Stomach (tissue), 9 donors: ENCODE measurements around the gene MARCKS. TPM values are rescaled to one million over a fixed set of nuclear protein-coding genes. Genes with fewer than 3 reads are reported as not detected.

Source experiments
- DNase-seq, 2 donors: peaks; one replicate each; pipeline versions ENCODE4 v3.0.0 to v3.0.0-alpha.2; 2013 to 2019
- H3K27ac ChIP-seq, 5 donors: fragments of 200-600 bp in 4 of 5; sonication (generic) in 4 of 5; one replicate each; pipeline ENCODE4 v1.5.1; 2013 to 2019; ENCODE audit warnings: mild to moderate bottlenecking in 1 of 5, moderate library complexity in 1 of 5
- H3K27me3 ChIP-seq, 3 donors: fragments of 200-600 bp; sonication (generic); one replicate each; pipeline ENCODE4 v1.5.1; 2017 to 2019; ENCODE audit warnings: mixed run types in 1 of 3
- H3K36me3 ChIP-seq, 4 donors: fragments of 200-600 bp; sonication (generic); 1 replicate in 3 of 4; 2 replicates in 1 of 4; pipeline ENCODE4 v1.5.1; 2016 to 2019
- H3K4me1 ChIP-seq, 4 donors: fragments of 200-600 bp; sonication (generic); one replicate each; pipeline ENCODE4 v1.5.1; 2016 to 2019
- H3K4me3 ChIP-seq, 4 donors: fragments of 200-600 bp; sonication (generic) in 3 of 4; one replicate each; pipeline ENCODE4 v1.5.1; 2016 to 2019; ENCODE audit warnings: mild to moderate bottlenecking in 1 of 4
- H3K9me3 ChIP-seq, 4 donors: fragments of 200-600 bp; sonication (generic); one replicate each; pipeline ENCODE4 v1.5.1; 2016 to 2019
- EP300 ChIP-seq: sonication (generic); formaldehyde crosslinking; IDR thresholded peaks from one replicate; pipeline ENCODE4 v1.6.1; 2017; ENCODE audit warnings: antibody characterized with exemption
- POLR2A ChIP-seq, 4 donors: fragments of 450-650 bp; IDR thresholded peaks; one replicate each; pipeline ENCODE4 v1.6.1; 2016; ENCODE audit warnings: antibody characterized with exemption in 4 of 4, control low read depth in 2 of 4, mild to moderate bottlenecking in 1 of 4, moderate library complexity in 1 of 4
- POLR2AphosphoS5 ChIP-seq, 3 donors: sonication (generic); formaldehyde crosslinking; IDR thresholded peaks; one replicate each; pipeline ENCODE4 v1.6.1; 2016; ENCODE audit warnings: antibody characterized with exemption in 3 of 3
- whole genome bisulfite sequencing, 5 donors: extraction: QIAGEN DNeasy Blood & Tissue Kit in 3 of 5; methylation state at CpG; one replicate each; pipeline versions ENCODE4 v1.1.5 to v1.1.7; 2013 to 2018; 5-methylcytosine and 5-hydroxymethylcytosine counted together
- intact Hi-C: fragments of 100-400 bp; cut with DNase I; formaldehyde crosslinking; loops from one replicate; pipeline ENCODE4 v1.15.1; 2023; ENCODE audit warnings: low total_unique reads
- polyA plus RNA-seq, 3 donors: library from polyadenylated mRNA; stranded (reverse); fragments of 200-250 nt; gene quantifications; one replicate each; pipeline ENCODE4 v1.2.3, GENCODE V29; 2013
- total RNA-seq, 5 donors: library from RNA; depleted of rRNA; stranded (reverse); fragments of >200 nt; gene quantifications; one replicate each; pipeline versions ENCODE4 v1.1.0 to v1.2.3, GENCODE V29; 2014 to 2016
- TF ChIP-seq, protein P1 (sequence below), 7 experiments: fragments of 450-650 bp in 4 of 7; fragments of 200-600 bp in 3 of 7; sonication (generic) in 3 of 7; IDR thresholded peaks; one replicate each; pipeline ENCODE4 v1.5.1; 2016 to 2019; ENCODE audit warnings: antibody characterized with exemption in 7 of 7, control low read depth in 2 of 7, mild to moderate bottlenecking in 1 of 7
- donor health status: healthy with polysubstance abuse.
- donor health status: Bipolar disorder and iron deficiency.
- donor health status: healthy.

MARCKS gene
- total and polyA plus RNA-seq, 8 donors: 19.8 to 594 (median 52.3) TPM

DNA sequence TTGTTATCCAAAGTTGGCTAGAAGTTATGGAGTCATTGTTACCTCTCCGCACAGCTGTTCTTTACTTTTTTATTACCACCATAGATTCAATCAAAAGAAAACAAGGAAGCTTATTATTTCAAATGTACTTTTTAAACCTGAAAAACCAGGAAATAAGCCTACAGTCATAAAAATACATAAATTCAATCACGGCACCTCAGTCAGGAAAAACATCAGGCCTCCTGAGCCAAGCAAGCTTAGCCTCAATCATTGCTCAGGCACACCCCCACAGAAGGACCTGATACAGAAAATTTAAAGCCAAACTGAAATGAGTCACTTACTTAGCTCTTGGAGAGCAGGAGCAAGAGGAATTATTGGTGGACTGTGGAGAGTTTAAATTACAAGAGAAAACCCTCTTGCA lies 44.3 kb downstream of the MARCKS start:
- Histone ChIP-seq H3K9me3 (no peaks in the 10 kb centered on the region), H3K27ac (no peak overlapping the region), H3K27me3 (no peaks in the 10 kb centered on the region), H3K4me3 (no peak overlapping the region), H3K36me3 (no peaks in the 10 kb centered on the region), H3K4me1 (peaks cover 6 to 13% (median 10%) of the 10 kb centered on the region in 4 donors)
- DNase-seq: no peak
- intact Hi-C loops: loop anchor here (10.0 kb wide), 1 partner anchor 1117 kb away; no protein-coding TSS in a partner anchor
- TF ChIP-seq, protein P1, sequence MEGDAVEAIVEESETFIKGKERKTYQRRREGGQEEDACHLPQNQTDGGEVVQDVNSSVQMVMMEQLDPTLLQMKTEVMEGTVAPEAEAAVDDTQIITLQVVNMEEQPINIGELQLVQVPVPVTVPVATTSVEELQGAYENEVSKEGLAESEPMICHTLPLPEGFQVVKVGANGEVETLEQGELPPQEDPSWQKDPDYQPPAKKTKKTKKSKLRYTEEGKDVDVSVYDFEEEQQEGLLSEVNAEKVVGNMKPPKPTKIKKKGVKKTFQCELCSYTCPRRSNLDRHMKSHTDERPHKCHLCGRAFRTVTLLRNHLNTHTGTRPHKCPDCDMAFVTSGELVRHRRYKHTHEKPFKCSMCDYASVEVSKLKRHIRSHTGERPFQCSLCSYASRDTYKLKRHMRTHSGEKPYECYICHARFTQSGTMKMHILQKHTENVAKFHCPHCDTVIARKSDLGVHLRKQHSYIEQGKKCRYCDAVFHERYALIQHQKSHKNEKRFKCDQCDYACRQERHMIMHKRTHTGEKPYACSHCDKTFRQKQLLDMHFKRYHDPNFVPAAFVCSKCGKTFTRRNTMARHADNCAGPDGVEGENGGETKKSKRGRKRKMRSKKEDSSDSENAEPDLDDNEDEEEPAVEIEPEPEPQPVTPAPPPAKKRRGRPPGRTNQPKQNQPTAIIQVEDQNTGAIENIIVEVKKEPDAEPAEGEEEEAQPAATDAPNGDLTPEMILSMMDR (IDR thresholded peaks at IDR 0.05): no peak
- TF ChIP-seq EP300: no peak
- TF ChIP-seq POLR2A (IDR thresholded peaks at IDR 0.05): no peak
- TF ChIP-seq POLR2AphosphoS5 (IDR thresholded peaks at IDR 0.05): no peak
- WGBS, 5 donors: 82 to 96% (median 88%) methylated on average over 2 of the region's 2 CpGs

DNA sequence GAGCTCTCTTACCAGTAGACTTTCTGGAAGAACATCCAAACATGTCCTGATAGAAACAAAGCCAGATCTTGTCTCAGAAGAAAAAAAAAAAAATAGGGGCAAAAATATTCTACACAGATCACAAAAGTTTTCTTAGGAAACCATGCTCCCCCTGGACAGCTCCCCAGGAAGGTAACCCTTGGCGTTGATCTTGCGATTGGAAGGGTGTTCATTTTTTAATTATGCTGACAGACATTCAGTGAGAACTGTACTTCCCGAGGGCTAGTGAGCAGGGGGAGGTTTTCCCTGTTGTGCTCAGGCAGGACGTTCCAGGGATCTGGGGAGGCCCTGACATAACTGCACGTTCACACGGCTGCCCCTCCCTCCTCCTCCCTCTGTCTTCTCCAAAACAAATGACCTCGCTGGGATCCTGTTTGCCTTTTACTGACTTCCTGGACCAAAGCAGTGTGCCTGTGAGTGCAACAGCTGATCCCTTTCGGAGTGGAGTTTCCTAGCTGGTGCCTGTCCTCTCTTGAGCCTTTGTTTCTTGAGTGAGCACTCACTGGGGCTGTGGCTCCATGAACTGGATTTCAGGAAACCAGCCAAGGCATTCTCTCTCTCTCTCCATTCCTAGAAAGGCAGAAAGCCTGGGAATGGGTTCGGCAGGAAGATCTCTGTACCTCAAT lies 46.7 kb downstream of the MARCKS start:
- intact Hi-C loops: loop anchor here (10.0 kb wide), 1 partner anchor 1119 kb away; no protein-coding TSS in a partner anchor
- peak; percentile 25 to 89 for DNase-seq
- no peaks in the 10 kb centered on the region for H3K9me3 ChIP-seq
- TF ChIP-seq EP300 (no peak), POLR2A (IDR thresholded peaks at IDR 0.05) (no peak), POLR2AphosphoS5 (IDR thresholded peaks at IDR 0.05) (peak in 1 of 3 donors; percentile 30)
- TF ChIP-seq, protein P1 (IDR thresholded peaks at IDR 0.05): no peak
- H3K4me1 ChIP-seq: peaks cover 6 to 13% (median 10%) of the 10 kb centered on the region in 4 donors
- no peaks in the 10 kb centered on the region for H3K27me3 ChIP-seq
- WGBS, 5 donors: 24 to 35% (median 29%) methylated on average over 8 to 9 of the region's 9 CpGs
- no peak overlapping the region for H3K4me3 ChIP-seq
- H3K27ac ChIP-seq: peak overlapping the region in 2 of 5 donors; percentile 45 to 55
- H3K36me3 ChIP-seq: no peaks in the 10 kb centered on the region

DNA sequence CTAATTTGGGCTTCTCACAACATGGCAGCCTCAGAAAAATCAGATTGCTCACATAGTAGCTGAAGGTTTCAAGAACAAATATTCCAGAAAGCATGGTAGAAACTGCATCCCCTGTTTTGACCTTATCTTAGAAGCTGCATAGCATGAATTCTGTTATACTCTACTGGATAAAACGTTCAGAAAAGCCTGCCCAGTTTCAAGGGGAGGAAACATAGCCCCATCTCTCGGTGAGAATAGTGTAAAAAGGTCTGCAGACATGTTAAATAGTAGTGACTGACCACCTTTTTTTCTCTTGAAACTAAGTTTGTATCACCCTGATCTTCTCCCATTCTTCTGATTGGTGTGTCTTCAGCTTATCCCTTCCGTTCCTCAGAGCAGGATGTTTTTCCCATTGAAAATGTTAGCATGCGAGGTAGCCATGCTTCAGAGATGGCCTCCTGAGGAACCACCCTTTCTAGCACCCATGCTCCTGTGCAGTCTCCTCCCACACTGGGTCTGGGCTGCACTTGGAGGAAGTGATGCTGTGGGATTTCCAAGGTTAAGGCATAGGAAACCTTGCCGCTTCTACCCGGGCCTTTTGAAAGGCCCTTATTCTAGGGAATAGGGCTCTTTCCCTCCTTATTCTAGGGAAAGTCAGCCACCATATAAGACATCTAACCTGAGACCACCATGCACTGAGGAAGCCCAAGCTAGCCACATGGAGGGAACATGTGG lies 50.1 kb downstream of the MARCKS start:
- Histone ChIP-seq H3K4me1 (peaks cover 6 to 13% (median 10%) of the 10 kb centered on the region in 4 donors), H3K27me3 (no peaks in the 10 kb centered on the region), H3K36me3 (no peaks in the 10 kb centered on the region), H3K27ac (no peak overlapping the region), H3K9me3 (no peaks in the 10 kb centered on the region), H3K4me3 (no peak overlapping the region)
- intact Hi-C loops: loop anchor here (10.0 kb wide), 1 partner anchor 1122 kb away; no protein-coding TSS in a partner anchor
- no peak for TF ChIP-seq POLR2A (IDR thresholded peaks at IDR 0.05)
- no peak for TF ChIP-seq POLR2AphosphoS5 (IDR thresholded peaks at IDR 0.05)
- no peak for TF ChIP-seq EP300
- TF ChIP-seq, protein P1 (IDR thresholded peaks at IDR 0.05): no peak
- WGBS, 5 donors: 81 to 87% (median 85%) methylated on average over 6 of the region's 6 CpGs
- DNase-seq: no peak

DNA sequence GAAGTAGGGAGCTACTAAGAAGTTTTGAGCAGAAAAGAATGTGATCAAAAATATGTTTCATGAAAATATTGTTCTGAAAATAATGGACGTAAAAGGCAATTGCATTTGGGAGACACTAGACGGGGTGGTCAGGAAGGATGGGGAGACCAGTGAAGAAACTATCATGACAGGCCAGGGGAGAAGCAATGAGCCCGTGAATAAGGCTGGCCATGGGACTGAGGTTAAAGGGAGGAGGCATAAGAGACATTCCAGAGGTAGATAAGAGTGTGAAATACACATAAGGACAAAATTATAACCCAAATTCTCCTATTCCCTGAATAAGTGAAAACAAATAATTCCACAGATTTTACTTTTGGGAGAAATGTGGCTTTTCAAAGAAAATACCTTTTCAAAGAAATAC lies 51.7 kb downstream of the MARCKS start:
- WGBS, 5 donors: 52 to 69% (median 65%) methylated on average over 3 of the region's 3 CpGs
- Histone ChIP-seq H3K4me3 (no peak overlapping the region), H3K27me3 (no peaks in the 10 kb centered on the region), H3K36me3 (no peaks in the 10 kb centered on the region), H3K27ac (no peak overlapping the region), H3K9me3 (no peaks in the 10 kb centered on the region), H3K4me1 (peaks cover 5 to 10% (median 8%) of the 10 kb centered on the region in 4 donors)
- no peak for DNase-seq
- intact Hi-C loops: loop anchor here (10.0 kb wide), 1 partner anchor 1124 kb away; no protein-coding TSS in a partner anchor
- TF ChIP-seq EP300: no peak
- TF ChIP-seq, protein P1 (IDR thresholded peaks at IDR 0.05): no peak
- no peak for TF ChIP-seq POLR2AphosphoS5 (IDR thresholded peaks at IDR 0.05)
- no peak for TF ChIP-seq POLR2A (IDR thresholded peaks at IDR 0.05)
